ENCODE data around the gene MMP24OS.

Gene MMP24OS

DNA sequence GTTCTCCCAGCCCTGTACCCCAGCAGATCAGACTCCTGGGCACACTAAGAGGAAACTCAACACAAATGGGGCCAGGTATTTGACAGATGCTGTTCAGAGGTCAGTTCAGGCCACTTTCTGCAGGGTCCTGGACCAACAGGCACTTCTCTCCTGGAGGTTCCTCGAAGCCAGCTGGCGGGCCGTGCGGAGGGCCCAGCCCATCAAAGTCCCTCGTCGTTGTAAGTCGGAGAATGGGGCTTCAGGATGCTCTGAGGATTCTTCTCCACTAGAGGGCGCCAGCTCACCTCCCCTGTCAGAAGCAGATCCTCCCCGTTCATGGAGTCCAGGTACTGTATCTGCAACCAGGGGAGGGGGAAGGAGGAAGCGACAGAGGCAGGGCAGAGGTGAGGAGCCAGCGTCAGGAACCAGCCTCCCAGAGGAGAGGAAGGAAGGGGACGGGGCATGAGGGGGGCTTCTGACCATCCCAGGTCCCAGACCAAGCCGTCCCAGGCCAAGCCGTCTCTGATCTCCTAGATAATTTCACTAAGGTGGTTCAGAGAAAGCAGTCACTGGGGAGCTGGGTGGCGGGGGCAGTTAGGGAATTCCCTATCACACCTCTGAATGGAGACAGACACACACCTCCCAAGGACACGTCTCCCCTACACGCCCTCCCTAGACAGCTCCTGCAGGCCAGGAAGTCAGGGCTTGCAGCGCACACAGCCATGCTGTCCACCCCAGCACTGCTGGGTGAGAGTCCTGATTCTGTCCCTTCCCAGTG, 26.0 kb upstream of the MMP24OS start:
- Mint-ChIP-seq H3K27me3 (ENCODE audit: low read depth, poor library complexity) (peaks cover 2% of the 10 kb centered on the region), H3K4me1 (peaks cover 32% of the 10 kb centered on the region), H3K27ac (no peak overlapping the region), H3K36me3 (ENCODE audit: low read depth) (peaks cover 5% of the 10 kb centered on the region), H3K9me3 (no peaks in the 10 kb centered on the region), H3K4me3 (no peak overlapping the region)
- TF ChIP-seq, protein P1, sequence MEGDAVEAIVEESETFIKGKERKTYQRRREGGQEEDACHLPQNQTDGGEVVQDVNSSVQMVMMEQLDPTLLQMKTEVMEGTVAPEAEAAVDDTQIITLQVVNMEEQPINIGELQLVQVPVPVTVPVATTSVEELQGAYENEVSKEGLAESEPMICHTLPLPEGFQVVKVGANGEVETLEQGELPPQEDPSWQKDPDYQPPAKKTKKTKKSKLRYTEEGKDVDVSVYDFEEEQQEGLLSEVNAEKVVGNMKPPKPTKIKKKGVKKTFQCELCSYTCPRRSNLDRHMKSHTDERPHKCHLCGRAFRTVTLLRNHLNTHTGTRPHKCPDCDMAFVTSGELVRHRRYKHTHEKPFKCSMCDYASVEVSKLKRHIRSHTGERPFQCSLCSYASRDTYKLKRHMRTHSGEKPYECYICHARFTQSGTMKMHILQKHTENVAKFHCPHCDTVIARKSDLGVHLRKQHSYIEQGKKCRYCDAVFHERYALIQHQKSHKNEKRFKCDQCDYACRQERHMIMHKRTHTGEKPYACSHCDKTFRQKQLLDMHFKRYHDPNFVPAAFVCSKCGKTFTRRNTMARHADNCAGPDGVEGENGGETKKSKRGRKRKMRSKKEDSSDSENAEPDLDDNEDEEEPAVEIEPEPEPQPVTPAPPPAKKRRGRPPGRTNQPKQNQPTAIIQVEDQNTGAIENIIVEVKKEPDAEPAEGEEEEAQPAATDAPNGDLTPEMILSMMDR (IDR thresholded peaks at IDR 0.05) = peak; percentile 94
- DNase-seq = peak; percentile 84

DNA sequence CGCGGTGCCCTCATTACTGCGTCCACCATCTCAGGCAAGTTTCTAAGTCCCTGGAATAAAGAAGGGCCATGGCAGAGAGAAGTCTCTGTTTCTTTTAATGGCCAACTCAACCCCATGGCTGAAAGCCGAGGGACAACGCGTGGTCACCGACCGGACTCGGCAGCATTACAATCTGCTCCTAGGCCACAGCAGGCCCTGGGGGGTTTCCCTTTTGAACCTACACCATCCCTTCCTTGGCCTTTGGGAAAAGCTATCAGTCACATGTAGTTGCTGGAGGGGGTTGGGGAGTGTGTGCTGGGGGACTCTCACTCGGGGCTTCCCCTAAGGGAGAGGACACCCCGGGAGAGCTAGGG, 25.4 kb upstream of the MMP24OS start:
- Mint-ChIP-seq H3K27ac (no peak overlapping the region), H3K9me3 (no peaks in the 10 kb centered on the region), H3K36me3 (ENCODE audit: low read depth) (peaks cover 5% of the 10 kb centered on the region), H3K27me3 (ENCODE audit: low read depth, poor library complexity) (peaks cover 4% of the 10 kb centered on the region), H3K4me1 (peaks cover 32% of the 10 kb centered on the region), H3K4me3 (no peak overlapping the region)
- TF ChIP-seq, protein P1 (IDR thresholded peaks at IDR 0.05) = no peak
- no peak for DNase-seq

DNA sequence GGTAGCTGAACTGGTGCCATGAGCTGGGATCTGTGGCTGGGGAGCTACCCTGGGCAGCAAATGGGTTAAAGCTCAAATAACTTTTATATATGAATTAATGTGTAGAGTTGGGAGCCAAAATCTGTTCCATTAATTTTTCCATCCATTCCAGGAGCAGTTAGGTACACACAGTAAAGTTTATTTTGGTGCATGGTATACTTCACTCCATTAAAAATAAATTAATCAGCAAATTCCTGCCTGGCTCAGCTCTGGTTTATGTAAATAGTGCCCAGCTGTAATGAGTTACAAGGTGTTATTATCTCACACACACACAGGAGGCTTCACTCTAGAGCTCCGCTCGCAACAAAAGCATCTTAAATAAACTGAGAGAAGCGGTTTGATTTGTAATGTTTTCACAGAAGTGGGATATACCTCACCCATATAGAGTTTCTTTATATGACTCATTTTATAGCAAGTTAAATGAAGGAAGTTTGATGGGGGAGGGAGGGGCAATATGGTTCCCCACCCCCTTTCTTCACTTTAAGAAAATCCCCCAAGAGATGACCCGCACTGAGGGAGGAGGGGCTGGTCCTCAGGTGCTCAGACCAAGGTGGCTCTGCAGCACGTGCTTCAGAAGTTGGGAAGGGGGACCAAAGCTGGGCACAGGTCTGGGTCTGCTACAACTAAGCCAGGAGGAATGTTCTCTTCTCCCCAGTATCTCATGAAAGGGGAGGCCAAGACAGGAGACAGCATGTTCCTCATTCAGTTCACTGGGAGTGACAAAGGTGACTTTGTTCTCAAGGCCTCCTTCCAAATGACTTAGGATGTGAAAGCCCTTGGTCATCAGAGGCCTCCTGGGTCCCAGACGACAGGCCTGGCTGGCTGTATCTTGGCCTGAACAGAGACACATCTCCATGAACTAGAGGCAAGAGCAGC, 24.8 kb upstream of the MMP24OS start:
- Mint-ChIP-seq H3K36me3 (ENCODE audit: low read depth) (peaks cover 5% of the 10 kb centered on the region), H3K27ac (no peak overlapping the region), H3K27me3 (ENCODE audit: low read depth, poor library complexity) (peaks cover 6% of the 10 kb centered on the region), H3K4me1 (peaks cover 32% of the 10 kb centered on the region), H3K4me3 (no peak overlapping the region), H3K9me3 (no peaks in the 10 kb centered on the region)
- TF ChIP-seq, protein P1 (IDR thresholded peaks at IDR 0.05) = no peak
- no peak for DNase-seq

DNA sequence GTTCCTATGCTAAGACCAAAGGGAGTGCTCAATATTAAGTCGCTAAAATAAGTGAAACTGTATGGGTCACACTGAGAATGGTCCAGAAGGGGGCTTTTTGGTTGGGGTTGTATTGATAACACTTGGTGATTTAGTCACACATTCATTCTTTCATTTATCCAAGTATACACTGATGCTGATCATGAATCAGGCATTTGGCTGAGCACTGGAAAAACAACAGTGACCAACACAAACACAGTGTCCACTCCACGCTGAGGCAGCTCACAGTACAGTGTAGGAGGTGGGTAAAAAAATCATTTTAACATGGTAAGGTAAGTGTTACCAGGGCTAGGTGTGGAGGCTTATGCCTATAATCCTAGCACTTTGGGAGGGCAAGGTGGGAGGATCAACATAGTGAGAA, 23.5 kb upstream of the MMP24OS start:
- Mint-ChIP-seq H3K36me3 (ENCODE audit: low read depth) (peaks cover 5% of the 10 kb centered on the region), H3K9me3 (no peaks in the 10 kb centered on the region), H3K4me3 (no peak overlapping the region), H3K4me1 (peaks cover 38% of the 10 kb centered on the region), H3K27ac (no peak overlapping the region), H3K27me3 (ENCODE audit: low read depth, poor library complexity) (peaks cover 6% of the 10 kb centered on the region)
- DNase-seq = no peak
- TF ChIP-seq, protein P1 (IDR thresholded peaks at IDR 0.05) = no peak

DNA sequence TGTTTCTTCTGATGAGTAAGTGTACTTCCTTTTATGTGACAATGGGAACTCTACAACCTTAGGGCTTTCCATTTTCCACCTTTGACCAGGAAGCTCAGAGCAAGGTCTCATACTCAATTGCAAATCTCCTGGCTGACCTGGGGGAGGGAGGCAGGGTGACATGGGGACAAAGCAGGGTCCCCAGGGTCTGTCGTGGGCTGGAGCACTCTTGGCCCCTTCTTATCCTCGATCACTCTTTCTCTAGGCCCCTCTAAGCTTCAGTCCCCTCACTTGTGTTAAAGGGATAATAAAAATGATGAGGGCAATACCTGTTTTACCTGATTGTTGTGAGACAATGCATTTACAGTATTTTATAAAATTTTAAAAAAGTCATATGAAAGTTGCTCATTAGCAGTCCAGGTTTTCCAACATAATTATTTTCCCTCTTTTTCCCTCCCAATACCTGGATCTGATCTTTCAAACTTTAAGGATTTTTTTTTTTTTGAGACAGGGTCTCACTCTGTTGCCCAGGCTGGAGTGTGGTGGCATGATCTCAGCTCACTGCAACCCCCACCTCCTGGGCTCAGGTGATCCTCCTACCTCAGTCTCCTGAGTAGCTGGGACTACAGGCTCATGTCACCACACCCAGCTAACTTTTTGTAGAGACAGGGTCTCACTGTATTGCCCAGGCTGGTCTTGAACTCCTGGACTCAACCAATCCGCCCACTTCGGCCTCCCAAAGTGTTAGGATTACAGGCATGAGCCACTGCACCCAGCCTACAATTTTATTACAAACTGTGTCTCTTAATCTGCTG, 22.7 kb upstream of the MMP24OS start:
- no peak for DNase-seq

More for the DNA sequence above, 22.7 kb upstream of the MMP24OS start:
- Mint-ChIP-seq H3K4me1 (peaks cover 35% of the 10 kb centered on the region), H3K27me3 (ENCODE audit: low read depth, poor library complexity) (peaks cover 8% of the 10 kb centered on the region), H3K9me3 (no peaks in the 10 kb centered on the region), H3K36me3 (ENCODE audit: low read depth) (peaks cover 1% of the 10 kb centered on the region), H3K4me3 (no peak overlapping the region), H3K27ac (no peak overlapping the region)
- TF ChIP-seq, protein P1 (IDR thresholded peaks at IDR 0.05) = no peak

All from nephron progenitor cell (in vitro differentiated cells).